Activated naive CD4-positive, alpha-beta T cell treated with anti-CD3 and anti-CD28 coated beads, Interleukin-2, amount 50 U/mL, for 72 hours (primary cell): ENCODE measurements around the gene PRR33. TPM values are rescaled to one million over a fixed set of nuclear protein-coding genes. Genes with fewer than 3 reads are reported as not detected.

Experiments
- ATAC-seq, 2 donors: fragments of 150-1000 bp; cut with Tn5 transposase; 2 replicates each; pipeline ENCODE4 v1.10.0; 2021; ENCODE audit warnings: mild to moderate bottlenecking in 2 of 2, moderate library complexity in 2 of 2
- DNase-seq, 2 donors: peaks; one replicate each; pipeline ENCODE4 v3.0.0; 2021 to 2022; ENCODE audit warnings: low spot score in 2 of 2
- H3K27ac Mint-ChIP-seq, 2 donors: one replicate each; pipeline ENCODE4 v1.8.0; 2022; ENCODE audit warnings: mild to moderate bottlenecking in 2 of 2, mixed read lengths in 2 of 2
- H3K36me3 Mint-ChIP-seq, 2 donors: one replicate each; pipeline ENCODE4 v1.8.0; 2022; ENCODE audit warnings: mixed read lengths in 2 of 2
- H3K9me3 Mint-ChIP-seq, 2 donors: one replicate each; pipeline ENCODE4 v1.8.0; 2022; ENCODE audit warnings: mixed read lengths in 2 of 2
- total RNA-seq, 2 donors: library from RNA; stranded (reverse); gene quantifications; one replicate each; pipeline ENCODE4 v1.2.3, GENCODE V29; 2022

PRR33 gene
- total RNA-seq, 2 donors from 2014 or later = 0.12 to 0.20 TPM

DNA sequence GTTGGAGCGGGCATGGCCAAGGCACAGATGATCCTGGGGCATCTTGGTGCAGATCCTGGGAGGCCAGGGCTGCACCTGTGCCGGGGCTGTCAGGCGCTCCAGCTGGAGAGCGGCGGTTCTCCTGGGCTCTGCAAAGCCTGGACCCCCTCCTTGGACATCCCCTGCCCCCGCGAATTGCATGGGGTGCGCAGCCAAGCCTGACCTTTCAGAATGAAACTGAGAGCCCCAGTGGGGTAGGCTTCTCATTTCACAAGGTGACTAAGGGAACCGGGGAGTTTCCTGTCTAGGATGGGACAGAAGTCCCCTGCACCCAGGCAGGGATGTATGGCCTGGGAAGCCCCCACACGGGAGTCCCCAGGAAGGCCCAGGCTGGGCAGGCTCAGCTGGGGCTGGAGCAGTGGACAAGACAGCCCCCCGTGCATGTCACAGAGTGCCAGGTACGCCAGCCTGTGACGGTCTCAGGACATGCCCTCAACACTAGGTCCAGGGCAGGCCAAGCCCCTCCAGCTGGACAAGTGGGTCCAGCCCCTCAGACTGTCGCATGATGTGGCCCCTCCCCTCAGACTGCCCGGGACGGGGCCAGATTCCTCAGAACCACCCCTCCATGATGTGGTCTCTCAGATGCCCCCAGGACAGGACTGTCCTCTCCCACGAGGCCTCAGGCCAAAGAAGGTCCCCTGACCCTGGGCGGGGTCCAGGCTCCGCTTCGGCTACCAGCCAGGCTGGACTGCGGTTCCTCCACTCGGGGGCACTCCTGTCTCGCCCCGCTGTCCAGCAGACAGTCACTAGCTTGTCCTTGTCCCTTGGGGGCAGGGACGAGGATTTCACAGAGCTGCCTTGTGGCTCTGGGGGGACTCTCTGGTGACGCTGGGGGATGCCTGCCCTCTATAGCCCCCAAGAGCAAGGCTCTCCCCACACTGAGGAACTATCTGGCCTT lies 36.5 kb downstream of the PRR33 start:
- Mint-ChIP-seq H3K27ac (peak overlapping the region in 1 of 2 donors; percentile 94), H3K9me3 (no peaks in the 10 kb centered on the region), H3K36me3 (peaks cover 11 to 15% of the 10 kb centered on the region in 2 donors)
- ATAC-seq (peak; percentile 51 to 62), DNase-seq (peak; percentile 61 to 84)

GRCh38 chr11:1854132-1854948 lies 37.4 kb downstream of the PRR33 start:
- ATAC-seq (peak; percentile 16 to 34), DNase-seq (no peak)
- Mint-ChIP-seq H3K36me3 (peaks cover 11 to 15% of the 10 kb centered on the region in 2 donors), H3K9me3 (no peaks in the 10 kb centered on the region), H3K27ac (peak overlapping the region; percentile 94 to 99)

DNA sequence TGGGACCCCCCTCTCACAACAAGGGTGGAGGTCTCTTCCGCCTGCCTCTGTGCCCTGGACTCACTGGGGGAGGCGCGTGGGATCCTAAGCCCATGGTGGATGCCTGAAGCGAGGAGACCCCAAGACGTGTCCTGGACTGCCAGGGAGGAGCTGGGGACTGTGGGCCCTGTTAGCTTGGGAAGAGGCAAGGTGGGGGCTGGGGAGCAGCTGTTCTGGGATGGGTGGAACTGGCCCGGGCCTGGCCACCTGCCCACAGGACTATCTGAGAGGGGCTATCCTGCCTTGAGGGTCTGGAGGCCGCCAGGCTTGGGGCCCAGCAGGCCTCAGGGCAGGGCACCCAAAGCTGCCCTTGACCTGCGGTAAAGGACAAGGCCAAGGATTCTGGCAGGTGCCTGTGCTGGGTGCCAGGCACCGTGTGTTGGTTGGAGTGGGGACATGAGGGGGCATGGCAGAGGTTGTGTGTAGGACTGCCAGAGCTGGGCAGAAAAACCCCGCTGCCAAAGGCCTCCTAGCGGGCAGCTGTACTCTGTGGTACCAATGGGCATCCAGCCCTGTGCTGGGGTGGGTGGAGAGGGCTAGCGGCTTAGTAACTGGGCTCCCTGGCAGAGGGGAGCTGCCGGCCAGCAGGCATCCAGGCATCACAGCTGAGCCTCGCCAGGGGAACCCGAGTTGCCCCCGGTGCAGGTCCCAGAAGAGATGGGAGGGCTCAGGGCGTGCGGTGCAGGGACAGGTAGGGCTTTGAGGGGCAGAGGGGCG lies 38.1 kb downstream of the PRR33 start:
- H3K36me3 Mint-ChIP-seq = peaks cover 11 to 15% of the 10 kb centered on the region in 2 donors
- peak overlapping the region; percentile 94 to 99 for H3K27ac Mint-ChIP-seq
- no peak for ATAC-seq
- no peak for DNase-seq
- H3K9me3 Mint-ChIP-seq = no peaks in the 10 kb centered on the region

DNA sequence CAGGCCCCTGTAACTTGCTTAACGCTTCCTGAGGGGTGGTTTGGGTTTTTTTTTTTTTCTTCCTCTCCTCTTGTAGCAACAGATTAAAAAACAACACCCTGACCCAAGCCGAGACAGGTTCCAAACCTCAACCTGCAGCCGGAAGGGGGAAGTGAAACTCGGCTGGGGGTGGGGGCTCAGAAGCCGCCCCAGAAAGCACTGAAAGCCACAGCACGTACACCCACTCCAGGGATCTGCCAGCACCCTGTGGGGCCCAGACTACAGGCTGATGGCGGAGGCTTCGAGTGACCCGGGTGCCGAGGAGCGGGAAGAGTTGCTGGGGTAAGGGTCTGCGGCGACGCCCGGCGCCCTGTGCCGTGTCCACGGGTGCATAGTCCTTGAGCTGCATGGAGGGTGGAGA lies 38.8 kb downstream of the PRR33 start, which contains the start of gene LSP1:
TSS of gene LSP1 (plus strand) at position 208 of the 400 bp plus-strand sequence. CDS start at position 269, 61 bp downstream.
- H3K9me3 Mint-ChIP-seq = no peaks in the 10 kb centered on the region
- peaks cover 11 to 15% of the 10 kb centered on the region in 2 donors for H3K36me3 Mint-ChIP-seq
- peak within 1 kb of the TSS; percentile 94 to 99 for H3K27ac Mint-ChIP-seq
- peak; percentile 84 to 88 for DNase-seq
- ATAC-seq = peak; percentile 46 to 78

DNA sequence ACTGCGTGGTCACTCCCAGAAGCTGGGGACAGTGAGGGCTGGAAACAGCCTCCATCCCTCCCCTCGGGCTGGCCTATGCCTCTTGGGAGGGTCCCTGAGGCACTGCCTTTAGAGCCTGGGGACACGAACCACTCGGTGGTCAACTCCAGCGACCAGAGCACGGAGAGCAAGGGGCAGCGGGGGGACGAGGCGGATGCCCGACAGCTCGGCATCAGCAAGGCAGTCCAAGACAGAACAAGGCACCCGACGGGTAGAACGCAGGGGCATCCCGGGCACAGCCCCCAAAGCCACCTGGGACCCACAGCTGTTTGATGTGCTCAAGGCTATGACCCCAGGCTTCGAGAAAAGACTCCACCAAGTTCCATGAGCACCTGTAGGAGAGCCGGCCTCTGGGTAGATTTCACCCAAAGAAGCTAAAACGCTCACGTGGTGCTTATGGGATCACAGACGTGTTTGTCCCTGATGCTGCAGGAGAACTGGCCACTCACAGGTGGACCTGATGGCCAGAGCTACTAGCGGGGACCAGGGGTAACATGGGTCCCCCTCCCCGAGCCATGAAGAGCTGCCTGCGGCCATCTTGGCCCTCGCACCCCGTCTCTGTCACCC lies 39.3 kb downstream of the PRR33 start:
- H3K9me3 Mint-ChIP-seq = no peaks in the 10 kb centered on the region
- peaks cover 11 to 15% of the 10 kb centered on the region in 2 donors for H3K36me3 Mint-ChIP-seq
- H3K27ac Mint-ChIP-seq = peak overlapping the region; percentile 94 to 99
- no peak for DNase-seq
- peak in 1 of 2 donors; percentile 5 for ATAC-seq

- Mint-ChIP-seq H3K9me3 (no peaks in the 10 kb centered on the region), H3K36me3 (peaks cover 11 to 15% of the 10 kb centered on the region in 2 donors), H3K27ac (peak overlapping the region; percentile 94 to 99)
- ATAC-seq (no peak), DNase-seq (no peak)
Measured at GRCh38 chr11:1851468-1852180, 40.1 kb downstream of the PRR33 start.

- ATAC-seq (no peak), DNase-seq (no peak)
- Mint-ChIP-seq H3K9me3 (no peaks in the 10 kb centered on the region), H3K27ac (peak overlapping the region in 1 of 2 donors; percentile 39), H3K36me3 (peaks cover 10 to 12% of the 10 kb centered on the region in 2 donors)
Measured at GRCh38 chr11:1848640-1849430, 42.9 kb downstream of the PRR33 start.

DNA sequence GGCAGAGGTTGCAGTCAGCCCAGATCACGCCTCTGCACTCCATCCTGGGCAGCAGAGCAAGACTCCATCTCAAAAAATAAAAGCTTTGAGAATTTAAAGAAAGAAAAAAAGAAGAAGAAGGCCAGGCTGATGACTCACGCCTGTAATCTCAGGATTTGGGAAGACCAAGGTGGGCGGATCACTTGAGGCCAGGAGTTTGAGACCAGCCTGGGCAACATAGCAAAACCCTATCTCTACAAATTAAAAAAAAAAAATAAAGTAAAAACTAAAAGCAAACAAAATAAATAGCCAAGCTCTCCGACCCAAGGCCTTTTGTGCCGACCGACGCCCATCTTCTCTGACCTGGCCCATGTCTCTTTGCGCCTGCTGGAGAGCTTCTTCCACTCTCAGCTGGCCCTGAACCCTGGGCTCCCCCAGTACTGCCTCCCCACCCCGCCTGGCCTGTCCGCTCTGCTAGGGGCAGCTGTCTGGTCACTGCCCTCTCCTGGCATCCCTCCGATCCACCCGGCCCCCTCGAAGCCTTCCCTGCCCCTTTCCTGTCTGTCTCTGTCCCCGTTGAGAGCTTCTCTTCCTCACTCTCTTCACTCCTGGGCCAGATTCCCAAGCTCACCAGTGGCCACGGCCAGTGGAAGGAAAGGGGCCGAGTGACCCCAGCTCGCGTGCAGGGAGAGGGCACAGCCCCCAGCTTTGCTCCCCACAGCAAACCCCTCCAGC lies 43.6 kb downstream of the PRR33 start:
- Mint-ChIP-seq H3K27ac (peak overlapping the region in 1 of 2 donors; percentile 13), H3K36me3 (peaks cover 2 to 4% of the 10 kb centered on the region in 2 donors), H3K9me3 (no peaks in the 10 kb centered on the region)
- DNase-seq = no peak
- ATAC-seq = no peak

DNA sequence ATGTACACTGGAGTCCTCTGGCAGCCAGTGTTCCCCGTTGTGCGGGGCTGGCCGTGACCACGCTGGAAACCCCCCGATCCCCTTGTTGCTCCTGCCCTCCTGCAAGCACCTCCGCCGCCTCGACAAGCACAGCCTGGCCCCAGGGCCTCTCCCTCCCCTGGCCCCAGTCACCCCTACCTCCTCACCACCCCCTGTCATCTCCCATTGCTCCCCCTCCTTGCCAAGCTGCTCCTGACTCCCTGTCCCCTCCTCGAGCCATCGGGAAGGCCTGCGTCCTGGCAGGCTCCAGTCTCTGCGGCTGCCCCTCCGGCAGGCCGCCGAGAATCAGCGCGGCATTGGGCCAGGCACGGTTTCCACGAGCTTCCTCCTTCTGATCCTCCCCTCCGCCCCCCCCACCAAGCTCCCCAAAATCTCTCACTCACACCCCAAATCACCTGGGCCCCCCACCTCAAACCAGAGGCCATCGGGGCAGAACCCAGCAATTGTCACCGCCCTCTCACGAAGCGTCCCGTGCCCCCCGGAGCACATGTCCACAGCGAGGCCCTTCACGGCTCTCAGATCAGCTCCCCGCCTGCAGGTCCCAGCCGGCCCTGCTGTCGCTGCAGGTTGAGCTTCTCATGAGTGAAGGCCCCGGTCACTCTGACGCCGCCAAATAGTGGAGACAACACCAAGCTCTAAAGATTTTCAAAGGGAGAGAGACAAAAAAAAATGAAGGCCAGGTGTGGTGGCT lies 44.5 kb downstream of the PRR33 start:
- Mint-ChIP-seq H3K27ac (peak overlapping the region in 1 of 2 donors; percentile 45), H3K9me3 (no peaks in the 10 kb centered on the region), H3K36me3 (no peaks in the 10 kb centered on the region)
- ATAC-seq = no peak
- DNase-seq = no peak

GRCh38 chr11:1846453-1846932 lies 45.2 kb downstream of the PRR33 start:
- no peak for DNase-seq
- no peaks in the 10 kb centered on the region for H3K36me3 Mint-ChIP-seq
- no peaks in the 10 kb centered on the region for H3K9me3 Mint-ChIP-seq
- ATAC-seq = no peak
- peak overlapping the region; percentile 45 to 70 for H3K27ac Mint-ChIP-seq

- H3K27ac Mint-ChIP-seq = peak overlapping the region; percentile 75 to 84
- no peaks in the 10 kb centered on the region for H3K36me3 Mint-ChIP-seq
- ATAC-seq = peak in 1 of 2 donors; percentile 61
- H3K9me3 Mint-ChIP-seq = no peaks in the 10 kb centered on the region
- no peak for DNase-seq
Measured at GRCh38 chr11:1845561-1846452, 45.9 kb downstream of the PRR33 start.

- H3K9me3 Mint-ChIP-seq = no peaks in the 10 kb centered on the region
- ATAC-seq = peak in 1 of 2 donors; percentile 39
- peak overlapping the region; percentile 75 to 84 for H3K27ac Mint-ChIP-seq
- no peak for DNase-seq
- H3K36me3 Mint-ChIP-seq = no peaks in the 10 kb centered on the region
Measured at GRCh38 chr11:1845095-1845429, 46.6 kb downstream of the PRR33 start.
